ENCODE data around the gene CADM4. TPM values are rescaled to one million over a fixed set of nuclear protein-coding genes. Genes with fewer than 3 reads are reported as not detected.

The CADM4 gene
- total and polyA plus RNA-seq, 9 of the 15 experiments (the other 6 are each of a cell fraction or from before 2014, with no cell fraction given) = 0.03 to 4.6 (median 1.3) TPM

- TF ChIP-seq CBX8 (IDR thresholded peaks at IDR 0.05; ENCODE audit: borderline replicate concordance, extremely low read depth, low read depth, low read length, poor library complexity, severe bottlenecking) (no peak), LARP7 (IDR thresholded peaks at IDR 0.05) (no peak), CTCFL (IDR thresholded peaks at IDR 0.05; ENCODE audit: borderline replicate concordance, insufficient read depth, low read depth, low read length, poor library complexity, severe bottlenecking) (no peak), SIN3A (IDR thresholded peaks at IDR 0.05; ENCODE audit: borderline replicate concordance in 2 of 2, control insufficient read depth in 1 of 2, low read depth in 2 of 2, low read length in 2 of 2) (no peak), HNRNPH1 (optimal IDR thresholded peaks at IDR 0.05; ENCODE audit: low read depth, low read length) (no peak), SPI1 (IDR thresholded peaks at IDR 0.05; ENCODE audit: borderline replicate concordance, low read depth, low read length) (0 out of 2 replicates have a peak, but pooled peaks have one; percentile 4), PBX2 (CRISPR knock-in tag; IDR thresholded peaks at IDR 0.05; ENCODE audit: low read depth) (no peak), PBX2 (tag; conservative IDR thresholded peaks at IDR 0.05; ENCODE audit: low read depth) (no peak), BRD9 (IDR thresholded peaks at IDR 0.05; ENCODE audit: low read depth, partially characterized antibody) (peak; percentile 30), ETV1 (tag; conservative IDR thresholded peaks at IDR 0.05; ENCODE audit: low read depth) (no peak), CBFA2T3 (IDR thresholded peaks at IDR 0.05) (peak; percentile 83)
- TF ChIP-seq, protein P1, sequence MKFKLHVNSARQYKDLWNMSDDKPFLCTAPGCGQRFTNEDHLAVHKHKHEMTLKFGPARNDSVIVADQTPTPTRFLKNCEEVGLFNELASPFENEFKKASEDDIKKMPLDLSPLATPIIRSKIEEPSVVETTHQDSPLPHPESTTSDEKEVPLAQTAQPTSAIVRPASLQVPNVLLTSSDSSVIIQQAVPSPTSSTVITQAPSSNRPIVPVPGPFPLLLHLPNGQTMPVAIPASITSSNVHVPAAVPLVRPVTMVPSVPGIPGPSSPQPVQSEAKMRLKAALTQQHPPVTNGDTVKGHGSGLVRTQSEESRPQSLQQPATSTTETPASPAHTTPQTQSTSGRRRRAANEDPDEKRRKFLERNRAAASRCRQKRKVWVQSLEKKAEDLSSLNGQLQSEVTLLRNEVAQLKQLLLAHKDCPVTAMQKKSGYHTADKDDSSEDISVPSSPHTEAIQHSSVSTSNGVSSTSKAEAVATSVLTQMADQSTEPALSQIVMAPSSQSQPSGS (CRISPR knock-in tag; IDR thresholded peaks at IDR 0.05) = no peak
- TF ChIP-seq, protein P2, sequence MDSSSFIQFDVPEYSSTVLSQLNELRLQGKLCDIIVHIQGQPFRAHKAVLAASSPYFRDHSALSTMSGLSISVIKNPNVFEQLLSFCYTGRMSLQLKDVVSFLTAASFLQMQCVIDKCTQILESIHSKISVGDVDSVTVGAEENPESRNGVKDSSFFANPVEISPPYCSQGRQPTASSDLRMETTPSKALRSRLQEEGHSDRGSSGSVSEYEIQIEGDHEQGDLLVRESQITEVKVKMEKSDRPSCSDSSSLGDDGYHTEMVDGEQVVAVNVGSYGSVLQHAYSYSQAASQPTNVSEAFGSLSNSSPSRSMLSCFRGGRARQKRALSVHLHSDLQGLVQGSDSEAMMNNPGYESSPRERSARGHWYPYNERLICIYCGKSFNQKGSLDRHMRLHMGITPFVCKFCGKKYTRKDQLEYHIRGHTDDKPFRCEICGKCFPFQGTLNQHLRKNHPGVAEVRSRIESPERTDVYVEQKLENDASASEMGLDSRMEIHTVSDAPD (CRISPR knock-in tag; IDR thresholded peaks at IDR 0.05) = no peak
These were observed 19.3 kb downstream of the CADM4 start (continued) for GRCh38 chr19:43620061-43621001.
